NB4 (cell line): ENCODE data around the gene NEO1.

ENCODE experiments used
- MYC ChIP-seq: IDR thresholded peaks from 2 replicates; pipeline ENCODE4 v1.6.1; 2011; ENCODE audit warnings: low read depth, low read length
- POLR2A ChIP-seq: IDR thresholded peaks from 2 replicates; pipeline ENCODE4 v1.6.1; 2011; ENCODE audit warnings: mild to moderate bottlenecking; ENCODE audit not compliant: insufficient read length; ENCODE audit errors: extremely low read depth
- TF ChIP-seq, protein P1 (sequence below): IDR thresholded peaks from one replicate; pipeline ENCODE4 v1.5.1; 2012; ENCODE audit warnings: low read depth, low read length
- TF ChIP-seq, protein P2 (sequence below): IDR thresholded peaks from 2 replicates; pipeline ENCODE4 v1.6.1; 2011; ENCODE audit warnings: low read depth, low read length

DNA sequence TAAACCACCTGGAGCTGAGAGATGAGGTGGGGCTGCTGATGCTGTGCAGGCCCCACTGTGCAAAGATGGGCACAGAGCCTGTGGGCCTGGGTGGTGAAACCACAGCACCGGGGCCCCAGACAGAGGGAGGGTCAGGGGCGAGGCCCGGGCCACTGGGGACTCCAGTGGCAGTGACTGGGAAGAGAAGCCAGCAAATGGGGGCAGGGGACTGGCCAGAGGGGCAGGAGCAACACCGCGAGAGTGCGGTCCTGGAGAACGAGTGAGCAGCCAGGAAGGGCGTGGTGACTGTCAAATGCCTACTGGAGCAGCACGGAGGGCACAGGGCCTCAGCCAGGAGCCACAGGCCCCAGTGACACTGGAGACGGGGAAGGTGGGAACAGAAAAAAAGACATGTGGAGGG, 276.7 kb downstream of the NEO1 start:
- TF ChIP-seq, protein P1, sequence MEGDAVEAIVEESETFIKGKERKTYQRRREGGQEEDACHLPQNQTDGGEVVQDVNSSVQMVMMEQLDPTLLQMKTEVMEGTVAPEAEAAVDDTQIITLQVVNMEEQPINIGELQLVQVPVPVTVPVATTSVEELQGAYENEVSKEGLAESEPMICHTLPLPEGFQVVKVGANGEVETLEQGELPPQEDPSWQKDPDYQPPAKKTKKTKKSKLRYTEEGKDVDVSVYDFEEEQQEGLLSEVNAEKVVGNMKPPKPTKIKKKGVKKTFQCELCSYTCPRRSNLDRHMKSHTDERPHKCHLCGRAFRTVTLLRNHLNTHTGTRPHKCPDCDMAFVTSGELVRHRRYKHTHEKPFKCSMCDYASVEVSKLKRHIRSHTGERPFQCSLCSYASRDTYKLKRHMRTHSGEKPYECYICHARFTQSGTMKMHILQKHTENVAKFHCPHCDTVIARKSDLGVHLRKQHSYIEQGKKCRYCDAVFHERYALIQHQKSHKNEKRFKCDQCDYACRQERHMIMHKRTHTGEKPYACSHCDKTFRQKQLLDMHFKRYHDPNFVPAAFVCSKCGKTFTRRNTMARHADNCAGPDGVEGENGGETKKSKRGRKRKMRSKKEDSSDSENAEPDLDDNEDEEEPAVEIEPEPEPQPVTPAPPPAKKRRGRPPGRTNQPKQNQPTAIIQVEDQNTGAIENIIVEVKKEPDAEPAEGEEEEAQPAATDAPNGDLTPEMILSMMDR: no peak
- TF ChIP-seq POLR2A (no peak), MYC (no peak)
- TF ChIP-seq, protein P2, sequence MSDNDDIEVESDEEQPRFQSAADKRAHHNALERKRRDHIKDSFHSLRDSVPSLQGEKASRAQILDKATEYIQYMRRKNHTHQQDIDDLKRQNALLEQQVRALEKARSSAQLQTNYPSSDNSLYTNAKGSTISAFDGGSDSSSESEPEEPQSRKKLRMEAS: no peak
